Stimulated activated CD8-positive, alpha-beta memory T cell treated with anti-CD3 and anti-CD28 coated beads, Interleukin-15, amount 100 ng/mL, for 4 hours (primary cell): ENCODE data around the gene TMED9.
A peak's percentile ranks its signal among the peaks of the same experiment; 100 is the strongest.
"Not testable (repeated sequence)": the region's sequence is repeated elsewhere in the genome, so short reads cannot be mapped to it uniquely, and the experiment has no call there.

Experiments
- DNase-seq, 2 donors: peaks; one replicate each; pipeline ENCODE4 v3.0.0-alpha.2; 2020; ENCODE audit warnings: low read depth in 2 of 2

The TMED9 gene

DNA sequence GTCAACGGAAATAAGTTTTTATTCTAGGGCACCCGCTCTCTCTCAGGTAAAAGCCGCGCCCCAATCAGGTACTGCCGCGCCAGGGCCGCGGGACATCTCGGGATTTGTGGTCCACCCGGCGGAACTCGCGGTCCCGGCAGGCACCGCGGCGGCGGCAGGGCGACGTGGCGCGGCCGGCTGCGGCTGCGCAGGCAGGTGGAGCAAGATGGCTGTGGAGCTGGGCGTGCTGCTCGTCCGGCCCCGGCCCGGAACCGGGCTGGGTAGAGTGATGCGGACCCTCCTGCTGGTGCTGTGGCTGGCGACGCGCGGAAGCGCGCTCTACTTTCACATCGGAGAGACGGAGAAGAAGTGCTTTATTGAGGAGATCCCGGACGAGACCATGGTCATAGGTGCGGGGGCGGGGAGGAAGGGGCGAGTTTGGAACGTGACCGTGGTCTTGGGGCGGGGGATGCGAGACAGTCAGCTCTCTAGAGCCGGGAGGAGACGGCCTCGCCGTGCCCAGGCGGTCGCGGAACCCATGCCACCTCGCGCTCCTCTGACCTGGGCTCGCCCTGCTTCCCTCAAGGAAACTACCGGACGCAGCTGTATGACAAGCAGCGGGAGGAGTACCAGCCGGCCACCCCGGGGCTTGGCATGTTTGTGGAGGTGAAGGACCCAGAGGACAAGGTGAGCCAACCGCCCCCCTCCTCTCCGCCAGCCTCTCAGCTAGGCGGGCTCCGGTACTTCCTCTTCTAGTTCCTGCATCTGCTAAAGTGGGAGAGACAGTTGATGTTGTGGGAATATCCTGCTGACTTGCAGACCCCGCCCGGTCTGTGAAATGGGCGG, at the start of gene TMED9:
TSS of gene TMED9 (plus strand) at position 194 of the 825 bp plus-strand sequence. CDS start at position 206, 12 bp downstream.
- DNase-seq = peak; percentile 76 to 82

DNA sequence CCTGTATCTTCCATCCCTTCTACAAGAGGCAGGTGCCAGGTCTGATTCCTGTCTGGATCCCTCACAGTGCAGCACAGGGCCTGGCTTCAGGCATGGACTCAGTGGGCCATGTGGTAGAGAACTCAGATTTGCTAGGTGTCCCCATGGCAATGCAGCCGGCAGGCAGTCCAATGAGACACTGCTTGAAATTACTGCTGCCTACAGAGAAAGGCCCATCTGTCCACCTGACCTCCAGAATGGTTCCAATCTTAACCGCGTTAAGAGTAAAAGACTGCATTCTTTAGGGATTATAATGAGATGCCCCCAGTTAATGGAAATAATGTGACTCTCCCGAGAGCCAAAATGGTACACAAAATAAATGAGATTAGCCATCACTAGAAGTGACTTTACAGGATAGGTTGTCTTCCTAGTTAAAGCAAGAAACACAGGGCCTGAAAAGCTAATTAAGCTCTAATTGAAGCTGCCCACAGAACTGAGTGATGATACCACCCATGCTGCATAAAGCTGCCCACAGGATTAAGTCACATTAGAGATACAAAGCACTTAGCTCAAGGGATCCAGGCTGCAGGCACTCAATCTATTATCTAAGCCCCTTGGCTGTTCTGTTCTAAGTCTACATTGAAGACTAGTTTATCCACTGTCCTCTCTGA, 49.1 kb upstream of the TMED9 start:
- DNase-seq = no peak

DNA sequence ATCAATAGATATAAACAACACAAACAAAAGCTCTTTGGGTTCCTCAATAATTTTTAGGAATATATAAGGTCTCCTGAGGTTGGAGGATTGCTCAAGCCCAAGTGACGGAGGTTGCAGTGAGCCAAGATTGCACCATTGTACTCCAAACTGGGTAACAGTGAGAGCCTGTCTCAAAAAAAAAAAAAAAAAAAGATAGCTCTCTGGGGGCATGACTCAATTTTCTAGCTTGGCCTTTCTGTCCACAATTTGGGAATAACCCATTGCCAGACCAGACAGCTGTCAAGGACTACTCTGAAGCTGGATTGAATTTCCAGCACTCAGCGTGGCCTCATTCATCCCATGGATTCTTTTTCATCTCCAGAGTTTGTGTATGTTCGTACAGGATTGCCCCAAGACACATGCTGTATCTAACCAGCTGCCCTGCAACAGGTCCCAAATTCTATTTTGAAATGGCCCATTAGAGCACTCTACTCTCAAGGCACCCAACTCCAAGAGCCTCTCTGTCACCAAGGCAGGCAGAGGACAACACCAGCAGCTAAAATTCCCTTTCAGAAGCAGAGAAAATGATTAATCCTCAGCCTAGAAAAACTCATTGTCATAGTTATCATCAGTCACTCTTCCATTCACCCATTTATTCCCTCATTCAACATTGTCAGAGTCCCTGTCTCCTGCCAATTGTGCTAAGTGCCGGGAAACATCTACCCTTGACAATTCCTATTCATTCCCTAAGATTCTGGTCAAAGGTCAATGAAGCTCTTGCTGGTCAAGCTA, 46.3 kb upstream of the TMED9 start:
- no peak for DNase-seq

DNA sequence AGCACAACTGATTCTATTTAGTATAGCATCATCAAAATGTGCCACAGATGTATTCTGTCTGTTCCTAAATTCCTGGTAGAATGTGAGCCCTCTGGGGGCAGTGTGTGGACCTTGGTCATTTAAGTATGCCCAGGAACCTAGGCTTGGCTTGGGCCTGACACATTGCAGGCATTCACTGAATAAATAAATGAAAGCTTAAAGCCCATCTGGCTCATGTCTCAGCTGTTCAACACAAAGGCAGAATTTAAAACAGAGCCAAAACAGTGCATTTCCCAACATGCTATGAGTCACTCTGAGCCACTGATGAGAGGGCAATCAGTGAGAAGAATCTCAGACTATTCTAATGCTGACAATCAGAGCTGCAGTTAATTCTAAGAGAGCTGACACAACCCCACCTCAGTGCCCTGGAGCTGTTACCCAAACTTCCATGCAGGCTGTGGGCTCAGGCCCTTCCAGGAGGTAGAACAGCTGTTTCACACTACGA, 45.7 kb upstream of the TMED9 start:
- DNase-seq = no peak

DNA sequence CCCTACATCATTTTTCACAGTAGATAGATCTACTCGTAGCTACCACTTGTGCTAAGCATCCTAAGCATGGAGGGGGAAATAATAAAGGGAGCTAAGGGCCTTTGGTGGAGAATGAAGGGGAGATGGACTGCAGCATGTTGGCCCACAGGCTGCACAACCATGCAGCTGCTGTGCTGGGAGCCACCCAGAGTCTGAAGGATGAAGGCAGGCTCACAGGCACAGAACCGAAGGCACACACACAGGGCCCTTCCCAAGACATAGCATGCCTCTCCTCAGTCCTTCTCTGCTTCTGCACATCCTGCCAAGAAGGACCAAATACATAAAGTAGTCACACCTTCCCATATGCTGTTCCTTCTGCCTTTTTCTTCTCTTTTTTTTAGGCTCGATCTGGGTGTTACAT, 44.3 kb upstream of the TMED9 start:
- DNase-seq = no peak

DNA sequence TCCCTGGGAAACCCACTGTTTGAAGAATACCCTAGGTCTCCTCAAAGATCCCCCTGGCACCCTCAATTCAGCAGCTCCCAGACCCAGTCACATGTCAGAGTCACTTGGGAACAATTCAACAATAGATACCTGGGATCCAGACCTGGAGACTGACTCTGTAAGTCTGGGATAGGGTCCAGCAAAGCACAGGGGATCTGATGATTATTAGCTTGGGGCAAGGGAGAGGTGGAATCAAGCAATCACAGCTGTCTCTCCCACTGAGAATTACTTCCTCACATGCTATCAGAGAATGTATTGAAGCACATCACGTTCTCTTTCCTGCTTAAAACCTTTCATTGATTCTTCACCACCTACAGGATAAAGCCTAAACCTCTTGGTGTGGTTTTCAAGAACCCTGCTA, 43.5 kb upstream of the TMED9 start:
- DNase-seq = no peak

DNA sequence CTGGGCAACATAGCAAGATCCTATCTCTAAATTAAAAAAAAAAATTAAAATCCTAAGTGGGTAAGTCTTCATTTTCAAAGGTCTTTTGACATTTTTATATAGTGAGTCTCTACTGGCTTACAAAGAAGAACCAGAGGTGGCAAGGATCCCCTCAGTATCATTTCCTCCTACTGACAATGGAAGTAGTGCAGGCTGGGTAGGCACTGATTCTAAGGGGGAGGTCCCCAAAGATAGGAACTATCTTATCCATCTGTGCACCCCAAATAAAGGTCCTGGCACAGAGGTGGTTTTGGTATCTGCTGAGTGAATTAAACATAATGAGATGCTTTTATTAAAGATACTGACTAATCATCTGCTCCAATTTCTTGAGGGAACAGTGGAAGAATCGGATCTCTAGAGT, 41.9 kb upstream of the TMED9 start:
- DNase-seq = no peak

DNA sequence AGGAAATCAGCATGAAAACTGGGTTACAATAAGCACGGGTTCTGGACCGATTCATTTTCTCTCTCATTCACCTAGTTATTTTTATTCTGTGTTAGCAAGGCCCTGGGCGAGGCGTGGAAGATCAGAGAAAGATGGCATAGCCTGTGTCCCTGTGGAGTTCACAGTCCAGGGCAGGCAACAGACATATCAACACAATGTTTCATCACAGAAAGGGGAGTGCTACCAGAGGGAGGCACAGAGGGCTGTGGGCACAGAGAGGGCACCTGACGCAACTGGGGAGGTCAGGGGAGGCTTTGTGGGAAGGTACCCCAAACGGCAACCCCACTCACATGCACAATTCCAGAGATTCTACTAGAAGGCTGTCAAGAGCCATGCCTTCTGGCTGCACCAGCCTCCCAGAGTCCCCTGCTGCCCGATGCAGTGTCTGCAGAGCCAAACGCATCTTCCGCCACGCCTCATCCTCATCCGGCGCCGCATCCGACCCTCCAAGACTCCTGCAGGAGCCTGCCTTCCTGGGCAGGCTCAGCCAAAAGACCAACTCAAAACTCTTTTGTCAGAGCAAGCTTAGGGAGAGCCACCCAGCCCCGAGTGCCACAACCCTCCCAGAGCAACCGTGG, 39.1 kb upstream of the TMED9 start:
- DNase-seq = no peak

DNA sequence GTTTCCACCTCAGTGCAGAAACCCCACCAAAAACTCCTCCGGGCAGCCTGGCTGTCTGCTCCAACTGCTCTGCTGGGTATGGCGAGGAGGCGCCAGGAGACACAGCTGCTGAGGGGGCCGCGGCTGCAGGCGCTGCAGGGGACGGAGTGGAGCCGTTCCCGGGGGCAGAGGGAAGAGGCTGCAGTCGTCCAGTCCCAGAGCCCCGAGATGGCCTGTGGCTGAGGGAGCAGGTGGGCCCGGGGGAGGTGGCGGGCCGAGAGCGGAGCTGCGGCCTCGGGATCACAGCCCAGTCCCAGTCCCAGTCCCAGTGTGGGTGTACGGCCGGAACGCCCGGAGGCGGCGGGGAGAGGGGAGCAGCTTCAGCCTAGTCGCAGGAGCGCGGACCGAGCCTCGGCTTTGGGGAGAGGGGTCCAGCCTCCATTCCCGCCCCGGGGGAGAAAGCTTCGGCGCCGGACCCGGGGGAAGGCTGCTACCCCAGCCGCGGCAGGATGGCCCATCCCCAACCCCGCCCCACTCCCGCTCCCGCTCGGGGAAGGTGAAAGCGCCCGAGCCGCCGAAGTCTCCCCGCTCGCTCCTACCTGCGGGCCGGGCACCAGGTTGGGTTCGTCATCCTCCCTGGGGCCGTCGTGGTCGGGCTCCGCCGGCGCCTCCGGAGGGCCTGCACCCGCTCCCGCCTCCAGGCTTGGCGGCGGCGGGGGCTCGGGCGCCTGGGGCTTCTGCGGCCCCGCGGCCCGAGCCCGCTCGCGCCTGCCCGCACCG, 38.2 kb upstream of the TMED9 start:
- DNase-seq = peak; percentile 7

DNA sequence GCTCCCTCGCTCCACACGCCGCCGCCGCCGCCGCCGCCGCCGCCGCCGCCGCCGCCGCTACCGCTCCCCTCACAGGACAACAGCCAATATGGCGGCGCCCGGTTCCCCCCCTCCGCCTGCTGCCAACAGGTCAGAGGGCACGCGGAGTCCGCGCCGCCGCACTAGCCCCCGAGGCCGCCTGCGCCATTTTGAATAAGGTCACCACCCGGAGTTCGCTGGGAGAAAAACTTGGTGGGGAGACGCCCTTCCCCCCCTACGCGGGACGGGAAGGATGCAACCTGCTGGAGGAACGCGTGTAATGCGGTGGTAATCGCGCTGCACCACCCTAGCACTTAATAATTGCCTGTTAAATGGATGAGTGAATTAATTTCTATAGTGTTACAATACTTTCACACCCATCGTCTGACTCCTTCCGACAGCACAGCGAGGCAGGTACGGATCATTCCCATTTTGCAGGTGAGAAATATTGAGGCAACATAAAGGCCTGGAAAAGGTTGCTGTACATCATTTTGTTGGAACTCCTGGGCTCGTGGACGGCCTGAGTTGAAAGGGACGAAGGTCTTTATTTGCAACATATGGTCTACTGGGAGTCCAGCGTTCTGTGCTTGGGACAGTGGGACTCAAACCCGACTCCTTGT, 37.4 kb upstream of the TMED9 start, which contains the start of gene FAM193B:
TSS of gene FAM193B (minus strand) at position 90 of the 638 bp plus-strand sequence. CDS start 105 bp downstream, outside the sequence.
- peak; percentile 86 to 89 for DNase-seq

DNA sequence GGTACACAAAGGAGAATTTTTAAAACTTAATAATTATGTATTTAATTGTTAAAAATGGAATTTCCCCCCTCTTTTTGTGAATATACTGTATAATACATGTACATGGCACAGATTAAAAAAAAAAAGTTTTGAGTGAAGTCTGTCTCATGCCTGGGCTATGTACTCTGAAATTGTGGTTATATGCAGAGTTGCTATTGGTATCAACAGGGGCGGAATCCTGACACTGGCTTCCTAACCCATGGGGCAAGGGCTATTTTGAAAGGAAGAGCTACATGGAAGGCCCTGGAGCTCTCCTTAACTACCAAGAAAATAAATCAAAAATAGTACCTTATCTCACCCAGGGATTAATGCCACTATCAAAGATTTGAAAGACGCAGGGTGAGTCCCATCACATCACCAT, 36.8 kb upstream of the TMED9 start:
- DNase-seq = no peak

DNA sequence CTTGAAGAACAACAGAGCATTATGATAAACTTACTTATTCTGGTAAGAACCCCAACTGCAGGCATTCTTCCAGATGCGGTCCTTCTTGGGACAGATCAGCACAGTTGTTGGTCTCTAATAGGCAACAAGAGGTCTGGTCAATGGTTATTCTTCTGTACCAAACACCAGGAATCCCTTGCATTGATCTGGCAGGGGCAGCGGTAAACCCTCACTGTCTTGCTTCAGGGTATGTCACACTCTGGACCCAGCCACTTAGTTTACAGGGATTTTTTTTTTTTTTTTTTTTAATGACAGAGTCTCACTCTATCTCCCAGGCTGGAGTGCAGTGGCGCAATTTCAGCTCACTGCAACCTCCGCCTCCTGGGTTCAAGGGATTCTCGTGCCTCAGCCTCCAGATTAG, 36.3 kb upstream of the TMED9 start:
- no peak for DNase-seq

DNA sequence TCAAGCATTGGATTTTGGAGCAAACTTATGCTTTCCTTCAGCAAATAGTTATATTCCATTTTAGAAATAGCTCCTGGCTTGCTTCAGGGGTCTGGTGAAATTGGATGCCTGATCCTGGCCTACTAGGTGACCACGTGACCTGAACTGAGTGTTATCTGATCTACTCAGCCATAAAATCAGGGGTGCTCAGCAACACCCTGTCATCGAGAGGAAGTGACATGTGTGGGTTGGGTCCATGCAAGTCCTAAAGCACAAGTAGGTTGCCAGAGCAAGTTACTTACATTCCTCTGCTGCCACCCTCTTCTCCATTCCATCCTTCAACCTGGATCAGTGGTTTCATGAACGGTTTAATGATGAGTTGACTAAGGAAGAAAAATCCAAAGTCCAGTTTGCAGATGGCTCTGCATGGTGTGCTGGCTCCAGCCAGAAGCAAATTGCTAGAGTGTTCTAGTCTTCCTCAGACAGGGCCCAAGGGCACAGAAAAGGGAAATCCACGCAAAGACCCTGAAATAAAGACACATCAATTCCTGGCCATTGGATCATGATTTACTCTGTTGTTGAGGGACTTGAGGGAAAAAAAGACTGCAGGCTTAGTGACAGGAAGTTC, 34.9 kb upstream of the TMED9 start:
- no peak for DNase-seq

DNA sequence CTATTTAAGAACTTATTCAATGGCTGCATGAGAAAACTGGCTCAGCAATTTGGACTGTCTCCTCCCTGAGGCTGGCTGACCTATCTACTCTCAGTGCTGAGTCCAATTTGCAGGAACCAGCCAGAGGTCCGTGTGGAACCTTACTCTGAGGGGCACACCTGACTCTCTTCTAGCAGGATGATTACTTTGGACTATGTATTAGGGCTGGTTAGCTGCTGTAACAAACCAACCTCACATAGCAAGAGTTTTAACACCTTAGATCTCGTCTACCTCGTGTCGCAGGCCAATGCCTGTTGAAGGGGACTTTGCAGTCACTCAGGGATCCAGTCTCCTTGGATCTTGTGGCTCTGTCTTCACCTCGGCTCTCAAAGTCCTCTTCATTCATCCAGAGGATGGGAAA, 34.2 kb upstream of the TMED9 start:
- DNase-seq = no peak

DNA sequence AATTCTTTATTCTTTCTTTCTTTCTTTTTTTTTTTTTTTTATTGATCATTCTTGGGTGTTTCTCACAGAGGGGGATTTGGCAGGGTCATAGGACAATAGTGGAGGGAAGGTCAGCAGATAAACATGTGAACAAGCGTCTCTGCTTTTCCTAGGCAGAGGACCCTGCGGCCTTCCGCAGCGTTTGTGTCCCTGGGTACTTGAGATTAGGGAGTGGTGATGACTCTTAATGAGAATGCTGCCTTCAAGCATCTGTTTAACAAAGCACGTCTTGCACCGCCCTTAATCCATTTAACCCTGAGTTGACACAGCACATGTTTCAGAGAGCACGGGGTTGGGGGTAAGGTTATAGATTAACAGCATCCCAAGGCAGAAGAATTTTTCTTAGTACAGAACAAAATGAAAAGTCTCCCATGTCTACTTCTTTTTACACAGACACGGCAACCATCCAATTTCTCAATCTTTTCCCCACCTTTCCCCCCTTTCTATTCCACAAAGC, 32.5 kb upstream of the TMED9 start:
- not testable (repeated sequence) for DNase-seq

DNA sequence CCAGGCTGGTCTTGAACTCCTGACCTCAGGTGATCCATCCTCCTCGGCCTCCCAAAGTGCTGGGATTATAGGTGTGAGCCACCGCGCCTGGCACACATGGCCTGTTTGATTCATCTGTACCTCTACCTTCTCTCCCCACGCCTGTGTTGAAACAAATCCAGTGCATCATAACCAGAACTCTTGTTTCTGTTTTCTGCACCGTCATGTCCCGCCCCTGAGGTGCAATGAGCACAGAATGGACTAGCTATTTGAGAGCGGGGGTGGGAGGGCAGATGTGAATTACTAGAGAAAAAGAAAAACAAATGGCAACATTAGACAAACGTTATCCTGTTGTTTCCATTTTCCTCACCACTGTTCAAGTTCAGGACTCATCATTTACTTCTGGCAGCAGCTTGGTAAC, 27.0 kb upstream of the TMED9 start:
- DNase-seq = no peak

DNA sequence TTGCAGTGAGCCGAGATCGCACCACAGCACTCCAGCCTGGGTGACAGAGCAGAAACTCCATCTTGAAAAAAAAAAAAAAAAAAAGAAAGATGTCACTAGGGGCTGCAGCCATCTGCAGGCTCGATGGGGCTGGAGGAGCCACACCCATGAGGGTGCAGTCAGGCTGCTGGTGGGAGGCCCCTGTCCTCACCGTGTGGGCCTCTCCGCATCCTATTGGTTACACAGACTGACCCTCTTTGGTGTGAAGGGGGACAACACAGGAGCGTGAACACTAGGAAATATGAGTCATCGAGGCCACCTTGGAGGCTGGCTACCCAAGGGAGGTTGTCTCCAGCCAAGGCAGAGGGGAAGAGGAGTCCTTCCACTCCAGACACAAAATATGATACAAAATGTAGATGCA, 23.7 kb upstream of the TMED9 start:
- no peak for DNase-seq

DNA sequence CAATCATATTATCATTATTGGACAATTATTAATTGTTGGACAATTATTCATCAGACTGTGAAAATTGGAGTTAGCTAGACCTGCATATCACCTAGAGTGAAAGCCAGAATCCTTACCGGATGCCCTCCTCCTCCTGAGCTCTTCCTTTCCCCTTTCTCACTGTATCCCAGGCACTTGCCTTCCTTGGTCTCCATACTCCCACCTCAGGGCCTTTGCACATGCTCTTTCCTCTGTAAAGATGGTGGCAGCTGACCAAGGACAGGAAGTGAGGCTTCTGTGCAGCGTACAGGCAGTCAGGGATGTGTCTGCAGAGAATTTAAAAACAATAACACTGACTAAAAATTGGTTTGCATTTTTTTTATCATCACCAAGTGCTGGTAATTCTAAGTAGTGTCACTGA, 22.1 kb upstream of the TMED9 start:
- no peak for DNase-seq

DNA sequence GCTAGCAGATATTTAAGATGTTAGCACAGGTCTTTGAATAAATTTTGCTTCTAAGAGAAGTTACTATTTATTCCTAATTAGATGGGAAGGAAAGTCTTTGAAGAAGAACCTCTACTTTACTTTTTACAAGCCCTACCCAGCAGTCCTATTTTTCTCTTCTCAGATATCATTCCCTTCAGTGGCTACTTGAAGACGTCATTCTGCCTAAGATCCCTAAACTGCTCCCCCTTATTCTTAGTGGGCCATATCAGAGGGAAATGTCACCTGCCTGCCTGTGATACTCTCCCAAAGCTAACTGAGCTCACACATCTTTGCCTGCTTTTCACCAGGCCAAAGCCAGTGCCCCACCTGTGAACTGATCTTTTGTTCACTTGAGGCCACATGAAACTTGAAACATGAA, 16.5 kb upstream of the TMED9 start:
- DNase-seq = no peak

DNA sequence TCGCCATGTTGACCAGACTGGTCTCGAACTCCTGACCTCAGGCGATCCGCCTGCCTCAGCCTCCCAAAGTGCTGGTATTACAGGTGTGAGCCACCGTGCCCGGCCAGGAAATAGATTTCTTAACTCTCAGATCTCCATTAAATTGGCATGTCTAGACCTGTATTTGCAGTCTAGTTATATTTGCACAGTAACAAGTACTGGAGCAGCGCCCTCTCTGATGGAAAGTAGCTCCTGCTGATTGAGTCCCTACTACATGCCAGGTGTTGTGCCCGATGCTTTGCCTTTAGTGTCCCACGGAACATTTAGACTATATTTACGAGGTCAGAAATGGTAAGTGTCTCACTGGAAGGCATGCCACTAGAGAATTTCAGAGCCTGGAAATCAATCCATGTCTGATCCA, 15.8 kb upstream of the TMED9 start:
- no peak for DNase-seq
